B cell (primary cell): ENCODE measurements around the gene NCK2. TPM values are rescaled to one million over a fixed set of nuclear protein-coding genes. Genes with fewer than 3 reads are reported as not detected.

Experiments used
- ATAC-seq: fragments of 200-7000 bp; cut with Tn5 transposase; one replicate; pipeline ENCODE4 v1.10.0; 2021; ENCODE audit warnings: low read depth, mild to moderate bottlenecking, moderate number of reproducible peaks, moderate library complexity
- CTCF ChIA-PET: fragments of 350-600 bp; sonication (Branson Sonifier 250); formaldehyde crosslinking; loops from one replicate; lab custom pipeline; 2021; ENCODE audit warnings: antibody characterized with exemption, inconsistent platforms; lab: Charles Lee
- POLR2A ChIA-PET: fragments of 350-600 bp; sonication (Branson Sonifier 250); formaldehyde crosslinking; loops from one replicate; lab custom pipeline; 2021; ENCODE audit warnings: antibody characterized with exemption; lab: Charles Lee
- DNase-seq: peaks from one replicate; pipeline ENCODE4 v3.0.0; 2013
- H2AFZ ChIP-seq: 2 replicates; pipeline ENCODE4 v1.6.1; 2012; ENCODE audit warnings: mild to moderate bottlenecking, low read depth, low read length; ENCODE audit not compliant: insufficient read depth, poor library complexity, severe bottlenecking
- H3K27ac ChIP-seq, 2 donors: 1 replicate in 1 of 2; 2 replicates in 1 of 2; pipeline ENCODE4 v1.5.1; 2012 to 2013; ENCODE audit warnings: low read length in 2 of 2, mild to moderate bottlenecking in 2 of 2, moderate library complexity in 1 of 2
- H3K27me3 ChIP-seq, 4 experiments: fragments of 200-600 bp in 1 of 4; sonication (generic) in 1 of 4; replicated peaks in 1 of 4; 1 replicate in 2 of 4; 2 replicates in 2 of 4; pipeline versions ENCODE4 v1.6.1 to v1.7.0; 2013 to 2016; ENCODE audit warnings: low read length in 3 of 4, mild to moderate bottlenecking in 2 of 4, mixed read lengths in 1 of 4, moderate library complexity in 1 of 4; ENCODE audit not compliant: insufficient read depth in 4 of 4, control insufficient read depth in 3 of 4; ENCODE audit errors: control extremely low read depth in 1 of 4
- H3K36me3 ChIP-seq, 2 experiments: replicated peaks in 1 of 2; 1 replicate in 1 of 2; 2 replicates in 1 of 2; pipeline versions ENCODE4 v1.6.1 to v1.7.1; 2013; ENCODE audit warnings: low read length in 1 of 2; ENCODE audit not compliant: insufficient read depth in 2 of 2, control insufficient read depth in 1 of 2; ENCODE audit errors: control extremely low read depth in 1 of 2, extremely low read depth in 1 of 2
- H3K4me1 ChIP-seq, 2 donors: fragments of 200-600 bp in 1 of 2; sonication (generic) in 1 of 2; 1 replicate in 1 of 2; 2 replicates in 1 of 2; pipeline versions ENCODE4 v1.5.1 to v1.6.1; 2013 to 2017; ENCODE audit warnings: low read length in 2 of 2; ENCODE audit not compliant: control insufficient read depth in 2 of 2, insufficient read depth in 2 of 2
- H3K4me2 ChIP-seq: replicated peaks from 2 replicates; pipeline ENCODE3; 2012; ENCODE audit warnings: mild to moderate bottlenecking, low read depth, low read length; ENCODE audit not compliant: poor library complexity, severe bottlenecking
- H3K4me3 ChIP-seq, 5 experiments: fragments of 200-600 bp in 1 of 5; sonication (generic) in 1 of 5; 1 replicate in 3 of 5; 2 replicates in 2 of 5; pipeline versions ENCODE4 v1.5.1 to v1.7.0; 2011 to 2016; ENCODE audit warnings: low read length in 4 of 5, mild to moderate bottlenecking in 4 of 5, low read depth in 2 of 5, control low read depth in 1 of 5, moderate library complexity in 1 of 5; ENCODE audit not compliant: insufficient read depth in 1 of 5; ENCODE audit errors: control extremely low read depth in 1 of 5, extremely low read depth in 1 of 5
- H3K79me2 ChIP-seq: fragments of 200-600 bp; sonication (generic); one replicate; pipeline ENCODE4 v1.6.0; 2016; ENCODE audit warnings: low read length; ENCODE audit not compliant: control insufficient read depth, insufficient read depth
- H3K9ac ChIP-seq: fragments of 200-600 bp; sonication (generic); 2 replicates; pipeline ENCODE4 v1.6.1; 2017; ENCODE audit warnings: mild to moderate bottlenecking, low read length, moderate library complexity
- H3K9me3 ChIP-seq, 3 donors: one replicate each; pipeline versions ENCODE4 v1.6.1 to v1.7.1; 2013; ENCODE audit warnings: low read length in 2 of 3; ENCODE audit not compliant: control insufficient read depth in 2 of 3, insufficient read depth in 1 of 3; ENCODE audit errors: control extremely low read depth in 1 of 3
- H4K20me1 ChIP-seq: 2 replicates; pipeline ENCODE4 v1.6.0; 2012; ENCODE audit warnings: mild to moderate bottlenecking, low read length; ENCODE audit not compliant: insufficient read depth, control insufficient read depth, poor library complexity, severe bottlenecking
- H3K27ac Mint-ChIP-seq: one replicate; pipeline ENCODE4 v1.8.0; 2021; ENCODE audit warnings: mixed read lengths
- H3K27me3 Mint-ChIP-seq: one replicate; pipeline ENCODE4 v1.8.0; 2021; ENCODE audit warnings: mixed read lengths
- H3K4me1 Mint-ChIP-seq: one replicate; pipeline ENCODE4 v1.8.0; 2021; ENCODE audit warnings: mixed read lengths
- H3K4me3 Mint-ChIP-seq: one replicate; pipeline ENCODE4 v1.8.0; 2021; ENCODE audit warnings: mixed read lengths
- H3K9me3 Mint-ChIP-seq: one replicate; pipeline ENCODE4 v1.8.0; 2022; ENCODE audit warnings: mixed read lengths; ENCODE audit not compliant: insufficient read depth
- EZH2 ChIP-seq: IDR thresholded peaks from 2 replicates; pipeline ENCODE4 v1.6.1; 2012; ENCODE audit warnings: borderline replicate concordance, low read depth, mild to moderate bottlenecking, moderate library complexity, low read length; ENCODE audit not compliant: insufficient read depth, poor library complexity, severe bottlenecking
- WGBS: methylation state at CpG from one replicate; pipeline ENCODE4 v1.1.5; 2013; ENCODE audit warnings: missing lambda C conversion rate; ENCODE audit not compliant: insufficient coverage; 5-methylcytosine and 5-hydroxymethylcytosine counted together
- intact Hi-C: fragments of 100-400 bp; cut with micrococcal nuclease; formaldehyde crosslinking; loops from one replicate; pipeline ENCODE4 v1.10.0; 2022
- polyA plus RNA-seq: library from polyadenylated mRNA; depleted of rRNA; stranded (reverse); fragments of >200 nt; gene quantifications from 2 replicates; pipeline ENCODE4 v1.2.3, GENCODE V29; 2012
- total RNA-seq, 2 donors: library from RNA; stranded (reverse); fragments of 120-200 nt in 1 of 2; gene quantifications; 1 replicate in 1 of 2; 2 replicates in 1 of 2; pipeline versions ENCODE4 v1.2.3 to v1.2.4, GENCODE V29; 2013 to 2022
- TF ChIP-seq, protein P1 (sequence below): fragments of 200-600 bp; IDR thresholded peaks from one replicate; pipeline ENCODE4 v1.8.0; 2022; ENCODE audit warnings: antibody characterized with exemption, mild to moderate bottlenecking

NCK2 gene
- total and polyA plus RNA-seq, 2 donors (not counting 1 experiment from before 2014, with no cell fraction given) = 64.2 to 72.3 TPM

GRCh38 chr2:105792561-105792960, 47.8 kb downstream of the NCK2 start:
- Mint-ChIP-seq H3K9me3 (no peaks in the 10 kb centered on the region), H3K4me3 (no peak overlapping the region), H3K27me3 (no peaks in the 10 kb centered on the region), H3K4me1 (peaks cover 84% of the 10 kb centered on the region), H3K27ac (peak overlapping the region; percentile 60)
- Histone ChIP-seq H3K4me1 (peaks cover 84 to 87% of the 10 kb centered on the region in 2 donors), H3K9me3 (peaks cover 0 to 3% (median 0%) of the 10 kb centered on the region in 3 donors), H3K36me3 (peaks cover 0 to 3% of the 10 kb centered on the region in 2 experiments), H3K27ac (peak overlapping the region in 1 of 2 donors; percentile 78), H3K79me2 (peaks cover 97% of the 10 kb centered on the region), H2AFZ (no peak overlapping the region), H3K4me3 (no peak overlapping the region), H3K4me2 (no peak overlapping the region), H3K27me3 (no peaks in the 10 kb centered on the region), H4K20me1 (peaks cover 8% of the 10 kb centered on the region), H3K9ac (no peak overlapping the region)
- intact Hi-C loops = no loop called here
- TF ChIP-seq, protein P1, sequence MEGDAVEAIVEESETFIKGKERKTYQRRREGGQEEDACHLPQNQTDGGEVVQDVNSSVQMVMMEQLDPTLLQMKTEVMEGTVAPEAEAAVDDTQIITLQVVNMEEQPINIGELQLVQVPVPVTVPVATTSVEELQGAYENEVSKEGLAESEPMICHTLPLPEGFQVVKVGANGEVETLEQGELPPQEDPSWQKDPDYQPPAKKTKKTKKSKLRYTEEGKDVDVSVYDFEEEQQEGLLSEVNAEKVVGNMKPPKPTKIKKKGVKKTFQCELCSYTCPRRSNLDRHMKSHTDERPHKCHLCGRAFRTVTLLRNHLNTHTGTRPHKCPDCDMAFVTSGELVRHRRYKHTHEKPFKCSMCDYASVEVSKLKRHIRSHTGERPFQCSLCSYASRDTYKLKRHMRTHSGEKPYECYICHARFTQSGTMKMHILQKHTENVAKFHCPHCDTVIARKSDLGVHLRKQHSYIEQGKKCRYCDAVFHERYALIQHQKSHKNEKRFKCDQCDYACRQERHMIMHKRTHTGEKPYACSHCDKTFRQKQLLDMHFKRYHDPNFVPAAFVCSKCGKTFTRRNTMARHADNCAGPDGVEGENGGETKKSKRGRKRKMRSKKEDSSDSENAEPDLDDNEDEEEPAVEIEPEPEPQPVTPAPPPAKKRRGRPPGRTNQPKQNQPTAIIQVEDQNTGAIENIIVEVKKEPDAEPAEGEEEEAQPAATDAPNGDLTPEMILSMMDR = no peak
- TF ChIP-seq EZH2 = no peak
- WGBS = 76% methylated on average over 3 of the region's 7 CpGs
- no peak for ATAC-seq
- POLR2A ChIA-PET = no interaction called here
- CTCF ChIA-PET = interaction anchor here (1.2 kb wide), 1 partner anchor 11 kb away, joined by 4 read pairs; no protein-coding TSS in a partner anchor
- no peak for DNase-seq

- CTCF ChIA-PET = no interaction called here
- Histone ChIP-seq H3K27ac (peak overlapping the region in 1 of 2 donors; percentile 78), H2AFZ (no peak overlapping the region), H3K4me3 (no peak overlapping the region), H3K4me2 (peak overlapping the region; percentile 6), H4K20me1 (peaks cover 8% of the 10 kb centered on the region), H3K4me1 (peaks cover 85 to 90% of the 10 kb centered on the region in 2 donors), H3K9ac (no peak overlapping the region), H3K79me2 (peaks cover 99% of the 10 kb centered on the region), H3K9me3 (no peaks in the 10 kb centered on the region), H3K27me3 (no peaks in the 10 kb centered on the region), H3K36me3 (peaks cover 0 to 3% of the 10 kb centered on the region in 2 experiments)
- POLR2A ChIA-PET = no interaction called here
- Mint-ChIP-seq H3K4me3 (peak overlapping the region; percentile 24), H3K4me1 (peaks cover 84% of the 10 kb centered on the region), H3K27ac (peak overlapping the region; percentile 60), H3K9me3 (no peaks in the 10 kb centered on the region), H3K27me3 (no peaks in the 10 kb centered on the region)
- ATAC-seq (no peak), DNase-seq (no peak)
- 96% methylated on average over 5 of the region's 6 CpGs for WGBS
- intact Hi-C loops = no loop called here
- no peak for TF ChIP-seq EZH2
- TF ChIP-seq, protein P1 = no peak
Measured at GRCh38 chr2:105793196-105793975, 48.7 kb downstream of the NCK2 start.
